ACC112 (cell line): ENCODE measurements around the gene INKA1.
A peak's percentile ranks its signal among the peaks of the same experiment; 100 is the strongest.
"Not testable (repeated sequence)": the region's sequence is repeated elsewhere in the genome, so short reads cannot be mapped to it uniquely, and the experiment has no call there.

Experiments used
- H2AFZ ChIP-seq: fragments of 200-600 bp; sonication (generic); one replicate; pipeline ENCODE4 v1.6.0; 2017; ENCODE audit warnings: antibody characterized with exemption, low read length; ENCODE audit not compliant: unreplicated experiment
- H3K27ac ChIP-seq: fragments of 200-600 bp; sonication (generic); 2 replicates; pipeline ENCODE4 v1.5.1; 2014; ENCODE audit warnings: low read depth, mild to moderate bottlenecking, antibody characterized with exemption, low read length, moderate library complexity
- H3K27me3 ChIP-seq: fragments of 200-600 bp; sonication (generic); 2 replicates; pipeline ENCODE4 v1.6.1; 2014; ENCODE audit warnings: mild to moderate bottlenecking, antibody characterized with exemption, low read length, moderate library complexity, mixed read lengths; ENCODE audit not compliant: insufficient read depth
- H3K36me3 ChIP-seq: fragments of 200-600 bp; sonication (generic); 2 replicates; pipeline ENCODE4 v1.6.1; 2016; ENCODE audit warnings: mild to moderate bottlenecking, antibody characterized with exemption, low read length, moderate library complexity, mixed read lengths; ENCODE audit not compliant: insufficient read depth
- H3K4me1 ChIP-seq: fragments of 200-600 bp; sonication (generic); one replicate; pipeline ENCODE4 v1.6.1; 2016; ENCODE audit warnings: low read length, mixed read lengths; ENCODE audit not compliant: insufficient read depth, unreplicated experiment, control insufficient read depth
- H3K4me3 ChIP-seq: fragments of 200-600 bp; sonication (generic); 2 replicates; pipeline ENCODE4 v1.5.1; 2014; ENCODE audit warnings: mild to moderate bottlenecking, low read depth, low read length
- H3K79me2 ChIP-seq: fragments of 200-600 bp; sonication (generic); one replicate; pipeline ENCODE4 v1.6.0; 2016; ENCODE audit warnings: low read length; ENCODE audit not compliant: control insufficient read depth, unreplicated experiment, insufficient read depth

INKA1 gene

DNA sequence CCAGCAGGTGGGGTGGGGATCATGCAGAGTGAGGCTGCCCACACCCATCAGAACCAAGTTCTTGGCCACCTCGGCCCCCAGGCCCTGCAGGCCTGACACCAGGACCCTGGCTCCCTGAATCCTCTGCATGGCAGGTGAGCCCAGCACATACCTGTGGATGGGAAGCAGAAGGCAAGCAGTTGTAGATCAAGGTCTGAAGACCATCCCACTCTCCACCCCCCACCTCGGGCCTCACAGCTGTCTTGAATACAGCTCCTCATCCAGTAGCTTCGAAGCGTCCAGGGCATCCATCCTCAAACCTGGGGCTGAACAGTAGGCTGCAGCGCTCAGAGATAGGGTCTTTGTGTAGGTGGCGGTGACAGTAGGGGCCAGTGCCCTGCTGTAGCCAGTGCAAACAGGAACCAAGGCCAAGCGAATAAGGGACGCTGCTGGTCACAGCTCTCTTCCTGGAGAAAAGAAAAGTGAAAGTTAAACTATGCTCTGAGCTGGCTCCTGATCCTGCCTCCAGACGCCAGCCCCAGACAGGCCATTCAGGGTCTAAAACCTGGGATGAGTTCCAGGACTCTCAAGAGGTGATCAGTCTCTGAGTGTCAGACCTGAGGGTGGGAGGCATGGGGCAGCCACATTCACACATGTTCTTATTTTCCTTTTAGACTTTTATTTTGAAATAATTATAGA is 10.6 kb downstream of the INKA1 start, which contains the start of gene UBA7:
UBA7 (minus strand) TSS at position 457 of the 678 bp plus-strand sequence; CDS start at position 291, 166 bp downstream.
- Histone ChIP-seq H3K27me3 (no peaks in the 10 kb centered on the region), H2AFZ (peak within 1 kb of the TSS; percentile 54), H3K79me2 (peaks cover 11% of the 10 kb centered on the region), H3K4me1 (peaks cover 16% of the 10 kb centered on the region), H3K27ac (peak within 1 kb of the TSS; percentile 38), H3K36me3 (peaks cover 12% of the 10 kb centered on the region; the same call in 1 of the 2 replicates), H3K4me3 (peak within 1 kb of the TSS; percentile 80)

DNA sequence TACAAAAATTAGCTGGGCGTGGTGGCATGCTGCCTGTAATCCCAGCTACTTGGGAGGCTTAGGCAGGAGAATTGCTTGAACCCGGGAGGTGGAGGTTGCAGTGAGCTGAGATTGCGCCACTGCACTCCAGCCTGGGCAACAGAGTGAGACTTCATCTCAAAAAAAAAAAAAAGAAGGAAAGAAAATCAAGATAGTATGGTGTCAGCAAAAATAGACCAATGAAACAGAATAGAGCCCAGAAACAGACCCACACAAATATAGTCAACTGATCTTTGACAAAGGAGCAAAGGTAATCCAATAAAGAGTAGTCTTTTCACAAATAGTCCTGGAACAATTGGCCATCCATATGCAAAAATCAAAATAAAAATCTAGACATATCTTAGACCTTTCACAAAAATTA is 20.1 kb downstream of the INKA1 start:
- H3K27ac ChIP-seq, H3K27me3 ChIP-seq, H3K4me3 ChIP-seq, H3K79me2 ChIP-seq, H2AFZ ChIP-seq, H3K36me3 ChIP-seq, H3K4me1 ChIP-seq: not testable (repeated sequence)

DNA sequence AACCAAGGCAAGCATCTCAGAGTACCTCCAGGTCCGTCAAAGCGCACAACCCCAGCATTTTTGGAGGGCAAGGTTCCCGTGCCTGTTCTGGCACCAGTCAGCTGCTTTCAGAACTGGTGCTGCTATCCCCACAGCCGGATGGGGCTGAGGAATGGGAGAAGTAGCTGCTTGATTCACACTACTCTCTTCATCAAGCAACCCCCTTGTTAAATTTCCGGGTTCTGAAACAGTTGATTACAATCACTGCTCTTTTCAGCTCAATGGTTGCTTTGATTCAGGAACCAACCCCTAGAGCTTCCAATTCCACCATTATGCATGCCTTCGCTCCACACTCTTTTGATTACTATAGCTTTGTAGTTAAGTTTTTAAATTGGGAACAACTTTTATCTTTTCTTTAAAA is 23.0 kb downstream of the INKA1 start:
- Histone ChIP-seq H3K4me1 (no peaks in the 10 kb centered on the region), H2AFZ (no peak overlapping the region), H3K79me2 (no peaks in the 10 kb centered on the region), H3K36me3 (no peaks in the 10 kb centered on the region), H3K27ac (no peak overlapping the region), H3K27me3 (no peaks in the 10 kb centered on the region), H3K4me3 (no peak overlapping the region)

DNA sequence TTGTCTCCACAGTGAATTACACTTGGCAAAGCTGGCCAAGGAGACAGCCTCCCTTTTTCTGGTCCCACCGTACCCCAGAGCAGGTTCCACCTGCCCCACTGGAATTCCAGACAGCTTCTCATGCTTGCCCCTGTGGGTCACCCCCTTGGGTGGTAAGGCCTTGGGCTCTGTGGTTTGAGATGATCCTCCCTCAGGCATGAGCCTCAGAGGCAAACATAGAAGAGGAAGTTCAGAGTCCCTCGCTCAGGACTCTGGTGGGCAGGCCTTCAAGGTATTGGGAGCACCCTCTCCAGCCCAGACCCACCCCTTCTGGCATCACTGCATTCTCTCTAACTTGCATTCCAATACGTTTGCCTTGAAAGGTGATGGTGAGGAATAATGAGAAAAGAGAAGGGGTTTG is 28.3 kb downstream of the INKA1 start:
- no peaks in the 10 kb centered on the region for H3K4me1 ChIP-seq
- no peak overlapping the region for H3K27ac ChIP-seq
- no peak overlapping the region for H3K4me3 ChIP-seq
- no peaks in the 10 kb centered on the region for H3K36me3 ChIP-seq
- no peaks in the 10 kb centered on the region for H3K27me3 ChIP-seq
- H2AFZ ChIP-seq, result no peak overlapping the region
- H3K79me2 ChIP-seq, result no peaks in the 10 kb centered on the region

DNA sequence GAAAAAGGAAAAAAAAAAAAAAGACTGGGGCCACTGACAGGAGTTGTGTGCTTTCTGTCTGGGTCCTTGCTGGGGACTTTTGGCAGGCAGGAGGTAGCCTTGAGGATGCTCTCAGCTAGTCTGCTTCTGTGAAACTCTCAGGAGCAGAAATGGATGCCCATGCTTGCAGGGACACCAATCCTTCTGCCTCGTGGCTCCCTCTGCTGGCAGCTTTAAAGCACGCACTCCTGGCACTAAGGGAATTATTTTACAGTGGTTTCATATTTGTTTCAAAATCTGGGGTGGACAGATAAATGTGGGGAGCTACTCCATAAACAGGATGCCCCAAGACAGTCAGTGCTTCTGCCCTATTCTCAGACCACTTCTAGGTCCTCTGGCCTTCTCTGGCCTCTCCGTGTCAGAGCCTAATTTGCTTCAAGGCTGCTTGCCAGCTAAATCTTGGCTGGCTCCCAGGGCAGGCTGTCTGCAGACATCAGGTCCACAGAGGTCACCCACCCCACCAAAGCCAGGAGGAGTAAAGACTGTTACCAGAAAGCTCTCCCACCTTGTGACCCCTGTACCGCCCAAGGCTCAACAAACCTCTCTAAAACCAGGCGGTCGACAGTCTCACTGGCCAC is 36.2 kb downstream of the INKA1 start:
- Histone ChIP-seq H3K27me3 (no peaks in the 10 kb centered on the region), H2AFZ (no peak overlapping the region), H3K79me2 (no peaks in the 10 kb centered on the region), H3K4me1 (peaks cover 15% of the 10 kb centered on the region), H3K4me3 (no peak overlapping the region), H3K36me3 (no peaks in the 10 kb centered on the region), H3K27ac (no peak overlapping the region)

DNA sequence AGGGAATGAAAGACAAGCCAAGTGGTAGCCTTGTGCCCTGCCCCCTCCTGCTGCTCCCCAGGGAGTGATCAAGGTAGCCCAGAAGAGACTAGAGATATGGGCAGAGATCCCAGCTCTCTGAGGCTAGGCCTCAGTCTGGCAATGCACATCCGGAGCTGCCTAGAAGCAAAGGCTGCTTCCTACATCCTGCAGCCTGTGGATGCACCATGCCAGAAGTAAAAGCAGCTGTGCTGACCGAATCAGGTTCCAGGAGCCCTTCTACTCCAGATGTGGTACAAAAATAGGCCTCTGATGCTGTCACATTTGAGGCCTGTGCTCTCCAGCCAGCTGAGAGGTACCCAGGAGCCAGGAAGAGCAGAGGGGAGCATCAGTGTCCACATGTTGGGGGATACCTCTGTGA is 37.3 kb downstream of the INKA1 start:
- Histone ChIP-seq H3K4me3 (no peak overlapping the region), H3K27me3 (no peaks in the 10 kb centered on the region), H3K36me3 (no peaks in the 10 kb centered on the region), H3K27ac (no peak overlapping the region), H3K79me2 (no peaks in the 10 kb centered on the region), H3K4me1 (peaks cover 15% of the 10 kb centered on the region), H2AFZ (no peak overlapping the region)

DNA sequence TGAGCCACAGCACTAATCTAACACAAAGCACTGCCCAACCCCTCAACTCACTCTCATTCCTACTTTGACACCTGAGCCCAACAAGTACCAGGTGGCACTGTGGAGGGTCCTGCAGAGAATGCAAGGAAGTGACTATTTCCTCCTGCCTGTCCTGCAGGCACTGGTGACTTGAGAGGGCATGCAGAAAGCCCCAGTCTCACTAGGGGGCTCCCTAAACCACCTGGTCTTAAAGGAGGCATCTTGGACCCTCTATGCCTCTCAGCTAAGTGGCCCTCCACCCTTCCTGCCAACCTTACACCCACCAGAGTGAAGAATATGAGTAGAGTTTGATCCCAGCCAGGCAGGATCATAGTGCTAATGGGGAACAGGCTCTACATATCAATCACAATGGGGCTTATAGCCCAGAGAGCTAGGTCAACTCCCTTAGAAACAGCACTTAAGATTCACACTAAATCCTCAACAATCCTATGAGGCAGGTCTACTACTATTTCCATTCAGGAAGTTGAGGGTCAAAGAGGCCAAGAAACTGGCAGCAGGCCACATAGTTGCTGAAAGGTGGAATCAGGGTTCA is 38.1 kb downstream of the INKA1 start:
- Histone ChIP-seq H3K4me3 (no peak overlapping the region), H3K36me3 (no peaks in the 10 kb centered on the region), H2AFZ (no peak overlapping the region), H3K27ac (no peak overlapping the region), H3K79me2 (no peaks in the 10 kb centered on the region), H3K27me3 (no peaks in the 10 kb centered on the region), H3K4me1 (peaks cover 15% of the 10 kb centered on the region)

DNA sequence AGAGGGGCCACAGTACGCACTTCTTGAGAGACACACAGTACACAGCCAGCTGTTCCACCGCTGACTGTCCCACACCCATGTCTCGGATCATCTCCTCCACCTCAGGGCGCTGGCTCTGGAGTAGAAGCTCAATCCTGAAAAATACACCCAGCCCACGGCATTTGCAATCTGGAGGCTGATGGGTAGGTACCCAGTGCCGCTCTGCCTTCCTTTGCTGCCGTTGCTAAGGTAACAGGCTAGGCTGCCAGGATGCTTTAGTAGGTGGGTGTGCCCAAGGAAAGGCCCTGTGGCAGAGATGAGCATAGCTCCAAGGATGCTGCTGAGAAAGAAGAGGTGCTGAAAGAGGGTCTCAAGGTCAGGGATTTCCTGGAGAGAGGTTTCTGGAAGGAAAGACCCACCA is 38.7 kb downstream of the INKA1 start:
- Histone ChIP-seq H3K4me3 (no peak overlapping the region), H3K36me3 (no peaks in the 10 kb centered on the region), H3K27me3 (no peaks in the 10 kb centered on the region), H2AFZ (no peak overlapping the region), H3K4me1 (peaks cover 15% of the 10 kb centered on the region), H3K27ac (no peak overlapping the region), H3K79me2 (no peaks in the 10 kb centered on the region)

DNA sequence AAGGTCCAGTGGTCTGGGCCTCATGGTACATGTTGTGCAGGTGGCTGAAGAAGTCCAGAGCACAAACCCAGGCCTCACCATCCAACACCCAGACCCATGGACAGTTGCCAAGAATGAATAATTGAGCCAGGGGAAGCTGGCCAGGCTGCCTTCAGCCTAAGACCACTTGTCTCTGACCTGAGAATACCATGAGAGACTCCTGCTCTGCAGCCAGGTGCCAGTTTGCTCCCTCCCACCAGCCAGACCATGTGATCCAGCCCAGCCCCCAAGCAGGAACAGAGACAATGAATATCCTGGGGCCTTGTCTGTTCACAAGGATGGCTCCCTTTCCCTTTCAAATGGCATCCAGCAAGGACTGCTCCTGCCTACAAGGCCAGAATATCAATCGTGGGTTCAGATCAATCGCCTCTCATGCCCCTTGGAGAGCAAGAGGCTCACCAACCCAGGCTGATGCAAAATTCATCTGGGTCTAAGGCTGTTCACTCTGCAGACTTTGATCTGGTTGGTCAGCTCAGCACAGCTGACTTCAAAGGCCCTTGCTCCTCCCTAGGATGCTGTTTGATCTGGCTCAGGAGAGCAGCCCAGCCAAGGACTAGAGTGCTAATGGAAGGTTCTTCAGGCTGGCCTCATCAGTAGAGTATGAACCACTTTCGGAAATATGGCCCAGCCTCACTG is 39.9 kb downstream of the INKA1 start:
- no peak overlapping the region for H3K4me3 ChIP-seq
- no peaks in the 10 kb centered on the region for H3K36me3 ChIP-seq
- peaks cover 15% of the 10 kb centered on the region for H3K4me1 ChIP-seq
- no peak overlapping the region for H3K27ac ChIP-seq
- H2AFZ ChIP-seq, result no peak overlapping the region
- no peaks in the 10 kb centered on the region for H3K79me2 ChIP-seq
- no peaks in the 10 kb centered on the region for H3K27me3 ChIP-seq

DNA sequence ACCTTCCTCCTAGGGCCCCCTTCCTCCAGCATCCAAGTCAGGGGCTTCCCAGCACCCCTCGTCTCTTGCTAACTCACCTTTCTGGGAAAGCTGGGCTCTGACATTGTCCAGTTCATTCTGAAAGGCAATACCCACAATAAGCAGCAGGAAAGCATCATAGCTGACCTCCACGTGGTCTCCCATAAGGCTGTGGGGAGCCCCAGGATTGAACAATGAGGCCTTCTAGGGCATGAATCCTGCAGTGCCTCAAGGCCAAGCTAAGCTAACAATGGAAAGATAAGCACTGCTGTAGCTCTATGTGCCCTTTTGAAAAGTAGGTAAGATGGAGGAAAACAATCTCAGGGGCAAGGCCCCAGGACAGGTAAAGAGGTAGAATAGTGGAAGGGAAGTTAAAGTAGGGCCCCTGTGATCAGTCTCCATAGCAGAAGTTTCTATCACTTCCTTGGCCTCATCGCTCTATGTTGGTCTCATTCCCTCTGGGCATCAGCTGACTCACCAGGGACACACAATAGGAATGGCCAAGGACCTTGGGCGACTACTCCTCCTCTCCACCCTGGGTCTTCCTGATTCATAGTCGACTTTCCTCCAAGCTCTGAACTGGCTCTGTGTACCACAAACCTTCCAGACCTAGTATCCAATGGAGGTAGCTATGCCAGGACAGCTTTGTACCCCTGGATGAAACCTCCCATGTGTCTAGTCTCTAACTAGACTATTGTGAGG is 41.6 kb downstream of the INKA1 start:
- no peak overlapping the region for H3K4me3 ChIP-seq
- no peaks in the 10 kb centered on the region for H3K27me3 ChIP-seq
- H3K27ac ChIP-seq, result no peak overlapping the region
- H2AFZ ChIP-seq, result no peak overlapping the region
- no peaks in the 10 kb centered on the region for H3K36me3 ChIP-seq
- H3K4me1 ChIP-seq, result peaks cover 12% of the 10 kb centered on the region
- no peaks in the 10 kb centered on the region for H3K79me2 ChIP-seq
